NCI-H345 treated with DMSO at 0.1 percent for 48 hours (cell line): ENCODE measurements around the gene TMEM151B.

Experiments
- DNase-seq: peaks from one replicate; lab custom pipeline; 2025; ENCODE audit not compliant: unreplicated experiment; lab: John Stamatoyannopoulos, UW

Gene TMEM151B

GRCh38 chr6:44263354-44264100, 6.7 kb upstream of the TMEM151B start:
- no peak for DNase-seq

- no peak for DNase-seq
Measured at GRCh38 chr6:44264154-44265006, 5.9 kb upstream of the TMEM151B start.

GRCh38 chr6:44265007-44265721, 5.1 kb upstream of the TMEM151B start, which contains the start of gene NFKBIE:
Gene NFKBIE (minus strand): TSS chr6:44265551. CDS start chr6:44265346, 205 bp downstream.
- DNase-seq: peak; percentile 70

- DNase-seq: no peak
Measured at GRCh38 chr6:44265722-44266233, 4.5 kb upstream of the TMEM151B start.

GRCh38 chr6:44266347-44266746, 3.9 kb upstream of the TMEM151B start:
- no peak for DNase-seq

GRCh38 chr6:44267252-44267651, 3.0 kb upstream of the TMEM151B start:
- DNase-seq: no peak

GRCh38 chr6:44268095-44268628, 2.1 kb upstream of the TMEM151B start:
- DNase-seq: peak; percentile 75

- no peak for DNase-seq
Measured at GRCh38 chr6:44269178-44269920, 901 bp upstream of the TMEM151B start.

- peak; percentile 19 for DNase-seq
Measured at GRCh38 chr6:44270526-44271405, 516 bp downstream of the TMEM151B start.

- no peak for DNase-seq
Measured at GRCh38 chr6:44271406-44271723, 1.1 kb downstream of the TMEM151B start.

- DNase-seq: no peak
Measured at GRCh38 chr6:44271914-44272313, 1.7 kb downstream of the TMEM151B start.

- DNase-seq: no peak
Measured at GRCh38 chr6:44272529-44272928, 2.3 kb downstream of the TMEM151B start.

GRCh38 chr6:44272999-44273566, 2.8 kb downstream of the TMEM151B start:
- no peak for DNase-seq

- no peak for DNase-seq
Measured at GRCh38 chr6:44273617-44274016, 3.4 kb downstream of the TMEM151B start.

- no peak for DNase-seq
Measured at GRCh38 chr6:44275271-44275748, 5.1 kb downstream of the TMEM151B start.

- DNase-seq: no peak
Measured at GRCh38 chr6:44275749-44276648, 5.7 kb downstream of the TMEM151B start.

GRCh38 chr6:44276667-44277640, 6.7 kb downstream of the TMEM151B start:
- no peak for DNase-seq
